HEK293 (cell line): ENCODE data around the gene HBA1.
A peak's percentile ranks its signal among the peaks of the same experiment; 100 is the strongest.

Source experiments
- IKZF3 ChIP-seq: fragments of 450-650 bp; IDR thresholded peaks from 2 replicates; pipeline ENCODE4 v1.5.0; 2018; ENCODE audit warnings: missing biosample characterization, mild to moderate bottlenecking, missing genetic modification characterization, moderate library complexity
- SP7 ChIP-seq: fragments of 450-650 bp; formaldehyde crosslinking; IDR thresholded peaks from 2 replicates; pipeline ENCODE4 v1.5.1; 2016; ENCODE audit warnings: missing biosample characterization, missing genetic modification characterization
- TRIM28 ChIP-seq: IDR thresholded peaks from 2 replicates; pipeline ENCODE4 v1.6.1; 2011; ENCODE audit warnings: low read length, control low read depth, borderline replicate concordance
- ZNF174 ChIP-seq: fragments of 450-650 bp; formaldehyde crosslinking; IDR thresholded peaks from 2 replicates; pipeline ENCODE4 v1.5.0; 2017; ENCODE audit warnings: missing biosample characterization, mild to moderate bottlenecking, missing genetic modification characterization
- ZNF202 ChIP-seq: fragments of 450-650 bp; formaldehyde crosslinking; IDR thresholded peaks from 2 replicates; pipeline ENCODE4 v1.5.1; 2016; ENCODE audit warnings: missing biosample characterization, missing genetic modification characterization, borderline replicate concordance
- ZNF558 ChIP-seq: fragments of 450-650 bp; formaldehyde crosslinking; IDR thresholded peaks from 2 replicates; pipeline ENCODE4 v1.5.1; 2016; ENCODE audit warnings: missing biosample characterization, missing genetic modification characterization
- TF ChIP-seq, protein P1 (sequence below): fragments of 450-650 bp; formaldehyde crosslinking; IDR thresholded peaks from 2 replicates; pipeline ENCODE4 v1.5.1; 2016; ENCODE audit warnings: missing biosample characterization, missing genetic modification characterization, borderline replicate concordance
- TF ChIP-seq, protein P2 (sequence below): fragments of 450-650 bp; formaldehyde crosslinking; conservative IDR thresholded peaks from 2 replicates; pipeline ENCODE4 v1.5.1; 2016; ENCODE audit warnings: low read depth, missing biosample characterization, missing genetic modification characterization
- TF ChIP-seq, protein P3 (sequence below): fragments of 450-650 bp; formaldehyde crosslinking; IDR thresholded peaks from 2 replicates; pipeline ENCODE4 v1.5.1; 2016; ENCODE audit warnings: missing biosample characterization, missing genetic modification characterization
- TF ChIP-seq, protein P4 (sequence below): fragments of 450-650 bp; formaldehyde crosslinking; IDR thresholded peaks from 2 replicates; pipeline ENCODE4 v1.5.0; 2017; ENCODE audit warnings: missing biosample characterization, missing genetic modification characterization, borderline replicate concordance

Gene HBA1

DNA sequence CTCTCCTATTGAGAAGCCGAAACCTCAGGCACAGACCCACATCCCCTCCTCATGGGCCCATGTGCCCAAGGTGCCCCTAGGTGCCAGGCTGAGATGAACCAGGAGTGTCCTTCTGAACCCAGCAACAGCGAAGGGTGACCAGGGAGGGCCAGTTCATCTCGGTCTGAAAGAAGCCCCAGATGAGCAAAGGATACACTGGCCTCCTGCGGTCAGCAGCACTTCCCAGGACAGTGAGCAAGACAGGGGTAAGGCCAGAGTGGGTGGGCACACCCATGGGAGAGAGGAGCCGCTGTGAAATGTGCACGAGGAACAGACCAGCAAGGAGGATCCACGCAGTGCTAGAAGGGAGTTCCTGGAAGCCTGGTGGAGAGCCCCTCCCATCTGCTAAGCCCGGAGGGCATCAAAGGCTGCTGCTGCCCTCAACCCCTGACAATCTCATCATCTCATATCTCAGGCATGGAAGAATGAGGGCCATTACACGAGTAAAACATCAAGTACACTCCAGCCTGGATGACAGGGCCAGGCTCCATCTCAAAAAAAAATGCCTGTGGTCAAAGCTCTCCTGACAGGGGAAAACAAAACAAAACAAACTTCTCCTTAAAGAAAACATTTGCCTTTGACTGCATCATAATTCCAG is 27.3 kb upstream of the HBA1 start (continued):
- TF ChIP-seq, protein P1, sequence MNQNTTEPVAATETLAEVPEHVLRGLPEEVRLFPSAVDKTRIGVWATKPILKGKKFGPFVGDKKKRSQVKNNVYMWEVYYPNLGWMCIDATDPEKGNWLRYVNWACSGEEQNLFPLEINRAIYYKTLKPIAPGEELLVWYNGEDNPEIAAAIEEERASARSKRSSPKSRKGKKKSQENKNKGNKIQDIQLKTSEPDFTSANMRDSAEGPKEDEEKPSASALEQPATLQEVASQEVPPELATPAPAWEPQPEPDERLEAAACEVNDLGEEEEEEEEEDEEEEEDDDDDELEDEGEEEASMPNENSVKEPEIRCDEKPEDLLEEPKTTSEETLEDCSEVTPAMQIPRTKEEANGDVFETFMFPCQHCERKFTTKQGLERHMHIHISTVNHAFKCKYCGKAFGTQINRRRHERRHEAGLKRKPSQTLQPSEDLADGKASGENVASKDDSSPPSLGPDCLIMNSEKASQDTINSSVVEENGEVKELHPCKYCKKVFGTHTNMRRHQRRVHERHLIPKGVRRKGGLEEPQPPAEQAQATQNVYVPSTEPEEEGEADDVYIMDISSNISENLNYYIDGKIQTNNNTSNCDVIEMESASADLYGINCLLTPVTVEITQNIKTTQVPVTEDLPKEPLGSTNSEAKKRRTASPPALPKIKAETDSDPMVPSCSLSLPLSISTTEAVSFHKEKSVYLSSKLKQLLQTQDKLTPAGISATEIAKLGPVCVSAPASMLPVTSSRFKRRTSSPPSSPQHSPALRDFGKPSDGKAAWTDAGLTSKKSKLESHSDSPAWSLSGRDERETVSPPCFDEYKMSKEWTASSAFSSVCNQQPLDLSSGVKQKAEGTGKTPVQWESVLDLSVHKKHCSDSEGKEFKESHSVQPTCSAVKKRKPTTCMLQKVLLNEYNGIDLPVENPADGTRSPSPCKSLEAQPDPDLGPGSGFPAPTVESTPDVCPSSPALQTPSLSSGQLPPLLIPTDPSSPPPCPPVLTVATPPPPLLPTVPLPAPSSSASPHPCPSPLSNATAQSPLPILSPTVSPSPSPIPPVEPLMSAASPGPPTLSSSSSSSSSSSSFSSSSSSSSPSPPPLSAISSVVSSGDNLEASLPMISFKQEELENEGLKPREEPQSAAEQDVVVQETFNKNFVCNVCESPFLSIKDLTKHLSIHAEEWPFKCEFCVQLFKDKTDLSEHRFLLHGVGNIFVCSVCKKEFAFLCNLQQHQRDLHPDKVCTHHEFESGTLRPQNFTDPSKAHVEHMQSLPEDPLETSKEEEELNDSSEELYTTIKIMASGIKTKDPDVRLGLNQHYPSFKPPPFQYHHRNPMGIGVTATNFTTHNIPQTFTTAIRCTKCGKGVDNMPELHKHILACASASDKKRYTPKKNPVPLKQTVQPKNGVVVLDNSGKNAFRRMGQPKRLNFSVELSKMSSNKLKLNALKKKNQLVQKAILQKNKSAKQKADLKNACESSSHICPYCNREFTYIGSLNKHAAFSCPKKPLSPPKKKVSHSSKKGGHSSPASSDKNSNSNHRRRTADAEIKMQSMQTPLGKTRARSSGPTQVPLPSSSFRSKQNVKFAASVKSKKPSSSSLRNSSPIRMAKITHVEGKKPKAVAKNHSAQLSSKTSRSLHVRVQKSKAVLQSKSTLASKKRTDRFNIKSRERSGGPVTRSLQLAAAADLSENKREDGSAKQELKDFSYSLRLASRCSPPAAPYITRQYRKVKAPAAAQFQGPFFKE (tag by site-specific recombination): no peak
- TF ChIP-seq, protein P2, sequence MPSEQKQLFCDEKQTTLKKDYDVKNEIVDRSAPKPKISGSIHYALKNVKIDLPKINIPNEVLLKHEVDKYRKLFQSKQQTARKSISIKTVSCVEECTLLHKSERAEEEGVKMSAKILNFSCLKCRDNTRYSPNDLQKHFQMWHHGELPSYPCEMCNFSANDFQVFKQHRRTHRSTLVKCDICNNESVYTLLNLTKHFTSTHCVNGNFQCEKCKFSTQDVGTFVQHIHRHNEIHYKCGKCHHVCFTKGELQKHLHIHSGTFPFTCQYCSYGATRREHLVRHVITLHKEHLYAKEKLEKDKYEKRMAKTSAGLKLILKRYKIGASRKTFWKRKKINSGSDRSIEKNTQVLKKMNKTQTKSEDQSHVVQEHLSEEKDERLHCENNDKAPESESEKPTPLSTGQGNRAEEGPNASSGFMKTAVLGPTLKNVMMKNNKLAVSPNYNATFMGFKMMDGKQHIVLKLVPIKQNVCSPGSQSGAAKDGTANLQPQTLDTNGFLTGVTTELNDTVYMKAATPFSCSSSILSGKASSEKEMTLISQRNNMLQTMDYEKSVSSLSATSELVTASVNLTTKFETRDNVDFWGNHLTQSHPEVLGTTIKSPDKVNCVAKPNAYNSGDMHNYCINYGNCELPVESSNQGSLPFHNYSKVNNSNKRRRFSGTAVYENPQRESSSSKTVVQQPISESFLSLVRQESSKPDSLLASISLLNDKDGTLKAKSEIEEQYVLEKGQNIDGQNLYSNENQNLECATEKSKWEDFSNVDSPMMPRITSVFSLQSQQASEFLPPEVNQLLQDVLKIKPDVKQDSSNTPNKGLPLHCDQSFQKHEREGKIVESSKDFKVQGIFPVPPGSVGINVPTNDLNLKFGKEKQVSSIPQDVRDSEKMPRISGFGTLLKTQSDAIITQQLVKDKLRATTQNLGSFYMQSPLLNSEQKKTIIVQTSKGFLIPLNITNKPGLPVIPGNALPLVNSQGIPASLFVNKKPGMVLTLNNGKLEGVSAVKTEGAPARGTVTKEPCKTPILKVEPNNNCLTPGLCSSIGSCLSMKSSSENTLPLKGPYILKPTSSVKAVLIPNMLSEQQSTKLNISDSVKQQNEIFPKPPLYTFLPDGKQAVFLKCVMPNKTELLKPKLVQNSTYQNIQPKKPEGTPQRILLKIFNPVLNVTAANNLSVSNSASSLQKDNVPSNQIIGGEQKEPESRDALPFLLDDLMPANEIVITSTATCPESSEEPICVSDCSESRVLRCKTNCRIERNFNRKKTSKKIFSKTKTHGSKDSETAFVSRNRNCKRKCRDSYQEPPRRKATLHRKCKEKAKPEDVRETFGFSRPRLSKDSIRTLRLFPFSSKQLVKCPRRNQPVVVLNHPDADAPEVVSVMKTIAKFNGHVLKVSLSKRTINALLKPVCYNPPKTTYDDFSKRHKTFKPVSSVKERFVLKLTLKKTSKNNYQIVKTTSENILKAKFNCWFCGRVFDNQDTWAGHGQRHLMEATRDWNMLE (tag by site-specific recombination): no peak
- TF ChIP-seq, protein P3, sequence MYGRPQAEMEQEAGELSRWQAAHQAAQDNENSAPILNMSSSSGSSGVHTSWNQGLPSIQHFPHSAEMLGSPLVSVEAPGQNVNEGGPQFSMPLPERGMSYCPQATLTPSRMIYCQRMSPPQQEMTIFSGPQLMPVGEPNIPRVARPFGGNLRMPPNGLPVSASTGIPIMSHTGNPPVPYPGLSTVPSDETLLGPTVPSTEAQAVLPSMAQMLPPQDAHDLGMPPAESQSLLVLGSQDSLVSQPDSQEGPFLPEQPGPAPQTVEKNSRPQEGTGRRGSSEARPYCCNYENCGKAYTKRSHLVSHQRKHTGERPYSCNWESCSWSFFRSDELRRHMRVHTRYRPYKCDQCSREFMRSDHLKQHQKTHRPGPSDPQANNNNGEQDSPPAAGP (tag by site-specific recombination): 0 out of 2 replicates have a peak, but pooled peaks have one; percentile 31
- TF ChIP-seq SP7 (tag by site-specific recombination) (no peak), ZNF558 (tag by site-specific recombination) (no peak), TRIM28 (peak; percentile 26; the same call in 1 of the 2 replicates), ZNF174 (tag by site-specific recombination) (no peak), IKZF3 (no peak), ZNF202 (tag by site-specific recombination) (no peak)
- TF ChIP-seq, protein P4, sequence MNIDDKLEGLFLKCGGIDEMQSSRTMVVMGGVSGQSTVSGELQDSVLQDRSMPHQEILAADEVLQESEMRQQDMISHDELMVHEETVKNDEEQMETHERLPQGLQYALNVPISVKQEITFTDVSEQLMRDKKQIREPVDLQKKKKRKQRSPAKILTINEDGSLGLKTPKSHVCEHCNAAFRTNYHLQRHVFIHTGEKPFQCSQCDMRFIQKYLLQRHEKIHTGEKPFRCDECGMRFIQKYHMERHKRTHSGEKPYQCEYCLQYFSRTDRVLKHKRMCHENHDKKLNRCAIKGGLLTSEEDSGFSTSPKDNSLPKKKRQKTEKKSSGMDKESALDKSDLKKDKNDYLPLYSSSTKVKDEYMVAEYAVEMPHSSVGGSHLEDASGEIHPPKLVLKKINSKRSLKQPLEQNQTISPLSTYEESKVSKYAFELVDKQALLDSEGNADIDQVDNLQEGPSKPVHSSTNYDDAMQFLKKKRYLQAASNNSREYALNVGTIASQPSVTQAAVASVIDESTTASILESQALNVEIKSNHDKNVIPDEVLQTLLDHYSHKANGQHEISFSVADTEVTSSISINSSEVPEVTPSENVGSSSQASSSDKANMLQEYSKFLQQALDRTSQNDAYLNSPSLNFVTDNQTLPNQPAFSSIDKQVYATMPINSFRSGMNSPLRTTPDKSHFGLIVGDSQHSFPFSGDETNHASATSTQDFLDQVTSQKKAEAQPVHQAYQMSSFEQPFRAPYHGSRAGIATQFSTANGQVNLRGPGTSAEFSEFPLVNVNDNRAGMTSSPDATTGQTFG (tag by site-specific recombination): no peak
- TF ChIP-seq, all 188 proteins: peak for 4
